Fibroblast of lung (primary cell): ENCODE results near the gene NAA50. TPM values are rescaled to one million over a fixed set of nuclear protein-coding genes. Genes with fewer than 3 reads are reported as not detected.

Experiments
- DNase-seq, 2 donors: peaks; one replicate each; pipeline versions ENCODE4 v3.0.0 to v3.0.0-alpha.2; 2010; ENCODE audit warnings: low read depth in 2 of 2
- H2AFZ ChIP-seq: 2 replicates; pipeline ENCODE4 v1.5.1; 2012; ENCODE audit warnings: low read length, control low read depth, inconsistent platforms
- H3K27ac ChIP-seq: 2 replicates; pipeline ENCODE4 v1.5.1; 2011; ENCODE audit warnings: low read length, control low read depth; ENCODE audit not compliant: insufficient read depth
- H3K27me3 ChIP-seq: 2 replicates; pipeline ENCODE4 v1.5.1; 2011; ENCODE audit warnings: mild to moderate bottlenecking, low read length; ENCODE audit not compliant: control insufficient read depth, insufficient read depth
- H3K36me3 ChIP-seq: 2 replicates; pipeline ENCODE4 v1.5.1; 2011; ENCODE audit warnings: low read length; ENCODE audit not compliant: control insufficient read depth, insufficient read depth
- H3K4me1 ChIP-seq: 2 replicates; pipeline ENCODE4 v1.5.1; 2011; ENCODE audit warnings: low read length; ENCODE audit not compliant: control insufficient read depth, insufficient read depth; ENCODE audit errors: extremely low read depth
- H3K4me2 ChIP-seq: 2 replicates; pipeline ENCODE4 v1.5.1; 2011; ENCODE audit warnings: low read length, control low read depth; ENCODE audit not compliant: insufficient read depth; ENCODE audit errors: extremely low read depth
- H3K4me3 ChIP-seq, 4 experiments: fragments of 200-600 bp in 1 of 4; sonication (generic) in 1 of 4; replicated peaks in 1 of 4; 2 replicates each; pipeline ENCODE4 v1.5.1; 2011 to 2016; ENCODE audit warnings: low read length in 4 of 4, low read depth in 3 of 4, mild to moderate bottlenecking in 3 of 4, control low read depth in 2 of 4, inconsistent platforms in 1 of 4, mixed read lengths in 1 of 4; ENCODE audit not compliant: insufficient read depth in 1 of 4; ENCODE audit errors: control extremely low read depth in 1 of 4
- H3K79me2 ChIP-seq: 2 replicates; pipeline ENCODE4 v1.5.1; 2012; ENCODE audit warnings: mild to moderate bottlenecking, low read length, inconsistent platforms; ENCODE audit not compliant: control insufficient read depth, insufficient read depth
- H3K9ac ChIP-seq: 2 replicates; pipeline ENCODE4 v1.5.1; 2011; ENCODE audit warnings: mild to moderate bottlenecking, low read length, control low read depth; ENCODE audit not compliant: insufficient read depth
- H3K9me3 ChIP-seq: 2 replicates; pipeline ENCODE4 v1.5.1; 2012; ENCODE audit warnings: low read depth, low read length; ENCODE audit not compliant: control insufficient read depth, insufficient read depth
- H4K20me1 ChIP-seq: 2 replicates; pipeline ENCODE4 v1.5.1; 2011; ENCODE audit warnings: low read length; ENCODE audit not compliant: control insufficient read depth, insufficient read depth; ENCODE audit errors: extremely low read depth
- EZH2 ChIP-seq: IDR thresholded peaks from 2 replicates; pipeline ENCODE4 v1.5.1; 2012; ENCODE audit warnings: low read length, control low read depth, mild to moderate bottlenecking; ENCODE audit errors: missing control alignments
- polyA minus RNA-seq: library from RNA; depleted of rRNA, polyadenylated mRNA; stranded (reverse); fragments of >200 nt; gene quantifications from 2 replicates; pipeline ENCODE4 v1.2.3, GENCODE V29; 2011; ENCODE audit warnings: low replicate concordance
- polyA plus RNA-seq, 2 donors: library from polyadenylated mRNA; depleted of rRNA in 1 of 2; stranded (reverse) in 1 of 2; unstranded in 1 of 2; fragments of >200 nt; gene quantifications; 2 replicates each; pipeline ENCODE4 v1.2.1, GENCODE V29; 2011 to 2012; ENCODE audit warnings: missing spikeins in 1 of 2
- total RNA-seq: library from RNA; depleted of rRNA; stranded (reverse); fragments of >200 nt; gene quantifications from 2 replicates; pipeline ENCODE4 v1.2.1, GENCODE V29; 2014
- TF ChIP-seq, protein P1 (sequence below), 2 donors: IDR thresholded peaks in 1 of 2; conservative IDR thresholded peaks in 1 of 2; 1 replicate in 1 of 2; 2 replicates in 1 of 2; pipeline ENCODE4 v1.5.1; 2011 to 2012; ENCODE audit warnings: low read length in 2 of 2, control low read depth in 1 of 2, inconsistent platforms in 1 of 2, low read depth in 1 of 2, mild to moderate bottlenecking in 1 of 2

Gene NAA50
- total RNA-seq (232 and 252 TPM in 2 replicates), polyA plus RNA-seq (150 and 189 TPM in 2 replicates), polyA minus RNA-seq (18.6 and 22.7 TPM in 2 replicates)
- 119 and 178 TPM in 2 replicates for polyA plus RNA-seq (2012)

GRCh38 chr3:113745756-113746547 is at the start of gene NAA50:
NAA50 (minus strand) TSS chr3:113746249; CDS start chr3:113745949, 300 bp downstream.
- peaks cover 3% of the 10 kb centered on the region for H4K20me1 ChIP-seq
- peak within 1 kb of the TSS; percentile 96 for H3K9ac ChIP-seq
- H3K9me3 ChIP-seq: no peaks in the 10 kb centered on the region
- peaks cover 7% of the 10 kb centered on the region for H3K4me1 ChIP-seq
- peak within 1 kb of the TSS; percentile 100 for H3K27ac ChIP-seq
- peak; percentile 90 to 96 for DNase-seq
- TF ChIP-seq EZH2: no peak
- TF ChIP-seq, protein P1, sequence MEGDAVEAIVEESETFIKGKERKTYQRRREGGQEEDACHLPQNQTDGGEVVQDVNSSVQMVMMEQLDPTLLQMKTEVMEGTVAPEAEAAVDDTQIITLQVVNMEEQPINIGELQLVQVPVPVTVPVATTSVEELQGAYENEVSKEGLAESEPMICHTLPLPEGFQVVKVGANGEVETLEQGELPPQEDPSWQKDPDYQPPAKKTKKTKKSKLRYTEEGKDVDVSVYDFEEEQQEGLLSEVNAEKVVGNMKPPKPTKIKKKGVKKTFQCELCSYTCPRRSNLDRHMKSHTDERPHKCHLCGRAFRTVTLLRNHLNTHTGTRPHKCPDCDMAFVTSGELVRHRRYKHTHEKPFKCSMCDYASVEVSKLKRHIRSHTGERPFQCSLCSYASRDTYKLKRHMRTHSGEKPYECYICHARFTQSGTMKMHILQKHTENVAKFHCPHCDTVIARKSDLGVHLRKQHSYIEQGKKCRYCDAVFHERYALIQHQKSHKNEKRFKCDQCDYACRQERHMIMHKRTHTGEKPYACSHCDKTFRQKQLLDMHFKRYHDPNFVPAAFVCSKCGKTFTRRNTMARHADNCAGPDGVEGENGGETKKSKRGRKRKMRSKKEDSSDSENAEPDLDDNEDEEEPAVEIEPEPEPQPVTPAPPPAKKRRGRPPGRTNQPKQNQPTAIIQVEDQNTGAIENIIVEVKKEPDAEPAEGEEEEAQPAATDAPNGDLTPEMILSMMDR (conservative IDR thresholded peaks at IDR 0.05 in 1 of 2, IDR thresholded peaks at IDR 0.05 in 1 of 2; ENCODE audit: low read depth in 1 of 2, low read length in 2 of 2): peak; percentile 37 to 49
- H3K4me2 ChIP-seq: peak within 1 kb of the TSS; percentile 99
- peak within 1 kb of the TSS; percentile 82 to 100 (median 92) for H3K4me3 ChIP-seq
- H2AFZ ChIP-seq: peak within 1 kb of the TSS; percentile 89
- H3K27me3 ChIP-seq: no peaks in the 10 kb centered on the region
- peaks cover 85% of the 10 kb centered on the region for H3K79me2 ChIP-seq
- no peaks in the 10 kb centered on the region for H3K36me3 ChIP-seq

DNA sequence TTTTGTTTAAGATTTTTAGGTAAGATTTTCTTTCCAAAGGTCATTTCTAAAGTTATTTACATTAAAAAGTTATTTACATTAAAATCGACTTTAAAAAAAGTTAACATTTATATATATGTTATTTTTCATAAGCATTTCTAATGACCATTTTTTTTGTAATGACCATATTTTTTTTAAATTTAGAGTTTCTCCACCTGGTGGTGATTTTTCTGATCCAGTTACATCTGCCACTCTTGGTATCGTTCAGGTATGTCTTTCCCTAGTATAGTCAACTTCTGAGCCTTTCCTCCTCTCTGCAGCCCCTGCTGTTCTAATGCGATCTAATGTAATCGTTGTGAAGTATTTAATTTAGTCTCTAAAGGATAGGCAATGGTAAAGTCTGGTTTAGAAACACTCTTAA is 49.6 kb upstream of the NAA50 start:
- H3K79me2 ChIP-seq: no peaks in the 10 kb centered on the region
- peaks cover 5% of the 10 kb centered on the region for H3K36me3 ChIP-seq
- no peaks in the 10 kb centered on the region for H3K9me3 ChIP-seq
- no peaks in the 10 kb centered on the region for H3K27me3 ChIP-seq
- DNase-seq: no peak
- TF ChIP-seq EZH2: no peak
- TF ChIP-seq, protein P1 (conservative IDR thresholded peaks at IDR 0.05 in 1 of 2, IDR thresholded peaks at IDR 0.05 in 1 of 2; ENCODE audit: low read depth in 1 of 2, low read length in 2 of 2): no peak
- H3K4me2 ChIP-seq: no peak overlapping the region
- no peak overlapping the region for H3K27ac ChIP-seq
- H3K4me1 ChIP-seq: no peaks in the 10 kb centered on the region
- no peak overlapping the region for H2AFZ ChIP-seq
- no peaks in the 10 kb centered on the region for H4K20me1 ChIP-seq
- no peak overlapping the region for H3K4me3 ChIP-seq
- no peak overlapping the region for H3K9ac ChIP-seq

DNA sequence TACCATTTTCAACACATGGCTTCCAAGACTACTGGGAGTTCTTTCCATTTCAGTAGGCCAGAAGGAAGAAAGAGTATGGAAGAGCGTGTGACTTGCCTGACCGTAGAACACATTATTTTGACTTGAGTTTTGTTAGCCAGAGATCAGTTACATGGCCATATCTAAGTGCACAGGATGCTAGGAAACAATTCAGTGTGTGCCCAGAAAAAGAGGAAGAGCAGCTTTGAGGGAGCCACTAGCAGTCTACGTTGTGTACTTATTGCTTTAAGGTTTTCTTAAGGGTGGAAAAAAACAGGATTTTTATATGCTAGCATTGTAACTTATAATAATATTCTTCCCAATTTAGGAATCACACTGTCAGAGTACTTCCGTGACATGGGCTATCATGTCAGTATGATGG is 48.5 kb upstream of the NAA50 start:
- TF ChIP-seq, protein P1 (conservative IDR thresholded peaks at IDR 0.05 in 1 of 2, IDR thresholded peaks at IDR 0.05 in 1 of 2; ENCODE audit: low read depth in 1 of 2, low read length in 2 of 2): no peak
- TF ChIP-seq EZH2: no peak
- no peaks in the 10 kb centered on the region for H3K27me3 ChIP-seq
- no peak overlapping the region for H3K4me3 ChIP-seq
- no peak for DNase-seq
- H3K36me3 ChIP-seq: peaks cover 4% of the 10 kb centered on the region
- no peak overlapping the region for H2AFZ ChIP-seq
- H3K79me2 ChIP-seq: no peaks in the 10 kb centered on the region
- no peaks in the 10 kb centered on the region for H3K4me1 ChIP-seq
- H3K9me3 ChIP-seq: no peaks in the 10 kb centered on the region
- H3K4me2 ChIP-seq: no peak overlapping the region
- H4K20me1 ChIP-seq: no peaks in the 10 kb centered on the region
- H3K27ac ChIP-seq: no peak overlapping the region
- no peak overlapping the region for H3K9ac ChIP-seq
